HK-2 (cell line): ENCODE results near the gene METTL13.

Source experiments
- DNase-seq: peaks from one replicate; pipeline ENCODE4 v3.0.0-alpha.2; 2018; ENCODE audit not compliant: unreplicated experiment

Gene METTL13

DNA sequence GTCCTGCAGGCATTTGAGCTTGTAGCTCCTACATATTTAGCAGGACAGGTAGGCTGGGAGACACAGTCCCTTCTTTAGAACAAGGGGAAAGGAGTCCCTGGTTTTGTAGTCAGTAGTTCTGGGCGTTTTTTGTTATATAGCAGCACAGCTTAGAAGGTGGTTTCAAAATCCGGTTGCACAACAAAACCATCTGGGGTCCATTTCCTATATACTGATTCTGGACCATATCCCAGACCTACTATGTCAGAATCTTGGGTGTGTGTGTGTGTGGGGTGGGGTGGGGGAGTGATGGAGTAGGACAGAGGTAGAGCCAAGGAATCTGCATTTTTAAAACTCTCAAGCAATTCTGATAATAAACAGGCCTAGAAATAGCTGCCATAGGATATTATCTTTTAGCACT lies 21.6 kb downstream of the METTL13 start:
- DNase-seq: no peak

DNA sequence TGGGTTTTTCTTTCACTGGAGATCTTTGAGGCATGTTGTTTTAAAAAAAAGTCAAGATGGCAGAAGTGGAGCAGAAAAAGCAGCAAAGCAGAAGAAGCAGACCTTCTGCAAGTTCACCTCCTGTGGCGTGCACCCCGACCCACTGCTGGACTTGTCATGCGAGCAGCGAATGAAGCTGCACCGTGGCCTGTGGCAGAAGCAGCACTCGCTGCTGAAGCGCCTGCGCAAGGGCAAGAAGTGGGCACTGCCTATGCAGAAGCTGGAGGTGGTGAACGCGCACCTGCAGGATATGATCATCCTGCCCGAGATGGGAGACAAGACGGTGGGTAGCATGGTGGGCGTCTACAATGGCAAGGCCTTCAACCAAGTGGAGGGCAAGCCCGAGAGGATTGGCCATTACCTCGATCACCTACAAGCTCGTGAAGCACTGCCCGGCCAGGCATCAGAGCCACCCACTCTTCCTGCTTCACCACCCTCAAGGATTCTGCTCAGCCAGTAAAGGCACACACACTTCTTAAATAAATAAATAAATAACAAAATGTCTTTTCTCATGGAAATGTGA lies 22.1 kb downstream of the METTL13 start:
- DNase-seq: no peak

DNA sequence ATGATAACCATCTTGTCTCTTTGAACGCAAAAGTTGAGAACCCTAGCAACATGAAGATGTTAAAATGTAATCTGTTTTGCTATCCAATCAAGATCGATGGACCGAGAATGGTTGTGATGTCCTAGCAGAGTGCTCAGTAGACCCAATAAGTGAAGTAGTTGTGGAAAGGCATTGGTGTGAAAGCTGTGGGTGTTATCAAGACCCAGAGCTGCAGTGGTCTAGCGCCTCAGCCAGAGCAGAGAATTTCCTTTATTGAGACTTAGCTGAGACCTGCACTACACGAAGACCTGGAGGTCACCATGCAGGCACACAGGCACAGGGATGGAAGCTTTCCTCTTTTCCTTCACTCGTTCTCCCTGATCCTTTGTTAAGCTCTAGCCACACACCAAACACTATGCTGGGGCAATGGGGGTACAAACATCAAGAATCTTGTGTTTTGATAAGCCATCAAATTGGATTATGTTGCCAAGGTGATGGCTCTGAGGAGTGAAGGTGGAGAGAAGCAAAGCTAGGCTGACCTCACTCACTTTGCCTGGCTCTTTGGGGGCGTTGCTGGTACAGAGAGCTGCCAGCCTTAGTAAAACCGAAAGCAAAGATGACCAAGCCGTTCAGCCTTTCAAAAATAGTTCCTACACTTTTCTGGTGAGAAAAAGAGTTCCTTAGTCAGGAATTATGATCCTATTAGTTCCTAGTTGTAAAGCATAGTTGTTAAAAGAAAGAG lies 24.1 kb downstream of the METTL13 start:
- DNase-seq: no peak

DNA sequence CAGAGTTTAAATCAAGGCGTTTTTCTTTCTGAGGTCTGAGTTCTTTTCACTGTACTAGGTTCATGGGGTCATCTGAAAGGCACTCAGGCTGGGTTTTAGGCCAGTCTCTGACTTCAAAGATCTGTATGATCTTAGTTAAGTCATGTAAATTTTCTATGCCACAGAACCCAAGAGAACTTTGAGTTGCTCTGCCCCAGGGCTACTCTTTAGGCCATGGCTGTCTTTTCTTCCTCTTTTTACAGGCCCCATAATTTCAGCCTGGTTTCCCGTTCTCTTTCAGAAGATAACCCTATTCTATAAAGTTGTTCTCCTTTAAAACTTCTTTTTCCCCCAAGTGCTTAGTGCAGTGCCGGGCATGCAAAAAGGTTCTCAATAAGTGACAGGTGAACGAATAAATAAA lies 26.1 kb downstream of the METTL13 start:
- DNase-seq: no peak

DNA sequence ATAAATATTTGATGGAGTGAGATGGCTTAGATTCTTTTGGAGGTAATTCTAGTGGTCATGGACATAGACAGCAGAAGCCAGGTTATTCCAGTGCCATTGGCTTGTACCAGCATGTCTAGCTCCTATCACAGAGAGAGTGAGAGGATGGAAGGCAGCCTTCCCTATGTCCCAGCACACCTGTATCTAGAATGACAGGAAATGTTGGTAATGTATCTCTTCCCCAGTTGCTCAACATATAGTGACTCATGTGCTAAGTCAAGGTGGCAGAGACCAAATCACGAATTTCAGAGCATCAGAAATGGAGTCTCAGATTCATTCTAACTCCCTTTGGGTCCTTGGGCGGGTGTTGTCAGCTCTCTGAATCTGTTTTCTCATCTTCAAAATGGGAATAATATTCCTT lies 28.4 kb downstream of the METTL13 start:
- DNase-seq: no peak

DNA sequence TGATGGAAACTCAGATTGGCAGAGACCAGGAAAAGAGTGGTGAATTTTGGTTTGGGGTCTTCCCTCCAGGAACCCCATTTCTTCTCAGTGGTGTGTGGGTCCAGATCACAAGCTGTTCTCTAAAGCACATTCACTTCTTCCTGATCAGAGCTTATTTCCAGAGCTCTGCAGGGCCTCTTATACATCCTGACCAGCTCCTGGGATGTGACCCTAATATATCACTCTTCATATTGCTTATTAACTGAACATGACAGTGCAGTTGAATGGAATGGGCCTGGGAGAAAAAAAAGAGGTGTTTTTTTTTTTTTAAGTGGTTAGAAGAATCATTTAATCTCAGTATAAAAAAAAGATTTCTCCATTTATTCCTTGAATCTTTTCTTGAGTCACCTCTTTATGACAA lies 30.2 kb downstream of the METTL13 start:
- DNase-seq: no peak

DNA sequence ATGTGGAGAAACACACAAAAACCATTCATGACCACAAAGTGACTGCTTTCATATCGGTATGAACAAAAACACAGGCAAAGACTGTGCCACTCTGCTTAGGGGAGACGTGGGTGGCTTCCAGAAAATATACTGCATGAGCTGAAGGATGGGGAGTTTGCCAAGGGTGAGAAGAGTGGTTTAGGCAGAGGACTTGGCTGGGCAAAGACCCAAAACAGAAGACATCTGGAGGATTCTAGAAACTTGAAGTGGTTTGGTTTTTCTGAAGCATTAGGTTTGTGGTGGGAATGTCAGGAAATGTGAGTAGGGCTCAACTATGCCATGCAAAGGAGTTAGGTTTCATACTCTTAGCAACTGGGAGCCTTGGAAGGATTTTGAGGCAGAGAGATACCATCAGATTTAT lies 33.2 kb downstream of the METTL13 start:
- no peak for DNase-seq

DNA sequence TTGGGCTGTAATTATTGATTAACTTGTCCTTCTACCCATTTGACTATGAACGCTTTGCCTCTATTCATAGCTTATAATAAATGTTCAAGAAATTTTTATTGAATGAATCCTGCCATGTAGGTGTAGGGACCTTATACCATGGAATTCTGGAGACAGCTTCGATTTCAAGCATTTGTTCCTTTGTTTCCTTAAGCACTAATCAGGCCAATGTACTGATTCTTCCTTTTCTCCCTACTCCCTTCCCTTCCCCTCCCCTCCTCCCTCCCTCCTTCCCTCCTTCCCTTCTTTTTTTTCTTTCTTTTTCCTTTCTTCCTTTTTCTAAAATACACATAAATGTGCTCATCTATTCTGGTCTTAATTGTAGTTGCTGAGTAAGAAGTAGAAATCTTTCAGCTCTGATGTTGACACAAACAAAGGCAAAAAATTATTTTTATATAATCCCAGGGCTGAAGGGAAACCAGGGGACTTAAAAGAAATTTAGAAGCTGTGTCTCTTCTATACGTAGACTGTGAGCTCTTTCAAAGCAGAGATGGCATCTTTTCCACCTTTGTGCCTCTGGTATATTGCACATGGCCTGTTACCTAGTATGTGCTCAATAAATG lies 34.9 kb downstream of the METTL13 start:
- no peak for DNase-seq

DNA sequence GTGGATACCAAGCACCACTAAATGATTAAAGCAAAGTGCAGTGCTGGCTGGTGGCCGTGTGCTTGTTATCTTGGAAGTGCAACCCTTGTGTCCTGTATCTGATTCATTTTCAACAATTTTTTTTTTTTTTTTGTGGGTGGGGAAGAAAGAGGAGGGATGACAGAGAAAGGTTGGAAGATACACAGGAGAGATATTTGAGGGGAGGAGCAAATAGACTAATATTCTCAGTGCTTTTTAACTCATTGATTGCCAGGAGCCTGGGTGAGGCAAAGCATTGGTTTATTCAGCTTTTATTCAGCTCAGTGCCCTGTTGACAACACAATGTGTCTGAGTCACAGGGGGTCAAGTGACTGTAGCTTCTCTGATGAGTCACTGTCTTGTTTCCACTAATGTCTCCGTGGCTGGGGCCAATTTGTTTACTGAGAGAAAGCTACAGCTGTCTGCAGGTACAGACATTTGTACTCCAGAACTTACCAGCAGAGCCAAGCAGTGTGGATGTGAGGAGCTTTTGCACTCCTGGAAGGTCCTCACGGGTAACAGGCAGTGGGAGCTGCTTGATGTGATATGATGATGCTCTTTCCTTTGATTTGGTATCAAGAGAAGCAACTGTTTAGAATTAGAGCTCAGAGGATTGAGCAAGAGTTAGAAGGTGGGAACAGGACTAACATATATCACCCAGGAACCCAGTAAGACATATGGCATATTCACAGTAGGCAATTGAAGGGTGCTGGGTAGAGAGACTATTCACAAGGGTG lies 36.2 kb downstream of the METTL13 start:
- DNase-seq: peak; percentile 63

DNA sequence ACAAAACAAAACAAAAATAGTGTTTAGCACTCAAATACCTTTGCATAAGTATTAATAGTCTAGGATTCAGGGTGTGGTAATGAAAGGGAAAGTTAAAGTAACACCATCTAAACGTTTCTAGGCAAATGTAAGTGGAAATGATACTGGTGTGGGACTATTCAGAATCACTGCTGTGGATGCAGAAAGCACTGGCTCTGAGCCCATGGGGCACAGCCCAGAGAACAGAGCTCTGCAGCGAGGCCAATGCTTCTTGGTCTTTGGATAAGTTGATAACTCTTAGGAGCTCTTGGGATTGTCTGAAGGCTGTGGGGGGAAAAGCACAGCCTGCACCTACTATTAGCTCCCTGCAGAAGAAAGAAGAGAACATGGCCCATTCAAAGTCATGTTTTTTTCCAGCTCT lies 38.5 kb downstream of the METTL13 start:
- DNase-seq: no peak

DNA sequence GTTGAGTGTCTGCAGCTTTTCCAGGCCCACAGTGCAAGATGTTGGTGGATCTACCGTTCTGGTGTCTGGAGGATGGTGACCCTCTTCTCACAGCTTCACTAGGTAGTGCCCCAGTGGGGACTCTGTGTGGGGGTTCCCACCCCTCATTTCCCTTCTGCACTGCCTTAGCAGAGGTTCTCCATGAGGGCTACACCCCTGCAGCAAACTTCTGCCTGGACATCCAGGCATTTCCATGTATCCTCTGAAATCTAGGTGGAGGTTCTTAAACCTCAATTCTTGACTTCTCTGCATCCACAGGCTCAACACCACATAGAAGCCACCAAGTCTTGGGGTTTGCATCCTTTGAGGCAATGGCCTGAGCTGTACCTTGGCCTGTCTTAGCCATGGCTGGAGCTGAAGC lies 45.5 kb downstream of the METTL13 start:
- no peak for DNase-seq

DNA sequence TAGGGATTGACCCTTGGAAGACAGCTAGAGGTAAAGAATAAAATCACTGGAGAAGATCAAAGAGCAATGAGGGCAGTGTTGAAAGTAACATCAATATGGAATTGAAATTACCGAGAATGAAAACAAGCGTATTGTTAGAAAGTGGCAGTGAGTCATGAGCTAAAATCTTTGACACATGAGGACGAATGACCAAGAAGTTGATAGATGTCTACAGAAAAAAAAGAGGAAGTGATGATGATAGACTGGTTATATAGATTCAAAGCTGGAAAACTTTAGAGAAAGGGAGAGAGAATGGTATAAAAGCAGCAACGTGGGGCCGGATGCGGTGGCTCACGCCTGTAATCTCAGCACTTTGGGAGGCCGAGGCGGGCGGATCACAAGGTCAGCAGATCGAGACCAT lies 47.3 kb downstream of the METTL13 start:
- no peak for DNase-seq

DNA sequence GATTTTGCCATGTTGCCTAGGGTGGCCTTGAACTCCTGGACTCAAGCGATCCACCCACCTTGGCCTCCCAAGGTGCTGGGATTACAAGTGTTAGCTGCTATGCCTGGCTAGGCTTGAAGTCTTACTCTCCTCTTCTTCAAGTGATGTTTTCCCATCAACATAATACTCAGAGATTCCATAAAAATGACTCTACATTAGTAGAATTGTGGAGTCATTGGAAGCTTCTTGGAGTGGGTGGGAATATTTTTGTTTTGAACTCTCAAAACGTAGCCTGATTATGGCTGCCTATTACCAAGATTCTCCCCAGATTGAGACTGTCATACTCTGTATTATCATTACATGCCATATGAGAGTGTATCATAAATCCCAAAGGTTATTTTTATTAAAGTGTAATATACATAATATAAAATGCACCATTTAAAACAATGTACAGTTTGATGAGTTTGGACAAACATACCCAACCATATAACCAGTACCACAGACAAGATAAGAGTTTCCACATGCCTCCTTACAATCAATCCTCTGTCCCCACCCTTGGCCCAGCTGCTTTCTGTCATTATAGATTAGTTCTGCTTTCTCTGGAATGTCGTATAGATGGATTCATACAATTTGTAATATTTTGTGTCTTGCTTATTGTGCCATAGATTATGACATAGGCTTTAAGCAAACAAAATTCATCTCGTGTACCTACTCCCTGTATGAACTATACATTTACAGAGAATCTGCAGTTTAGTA lies 51.8 kb downstream of the METTL13 start:
- no peak for DNase-seq

DNA sequence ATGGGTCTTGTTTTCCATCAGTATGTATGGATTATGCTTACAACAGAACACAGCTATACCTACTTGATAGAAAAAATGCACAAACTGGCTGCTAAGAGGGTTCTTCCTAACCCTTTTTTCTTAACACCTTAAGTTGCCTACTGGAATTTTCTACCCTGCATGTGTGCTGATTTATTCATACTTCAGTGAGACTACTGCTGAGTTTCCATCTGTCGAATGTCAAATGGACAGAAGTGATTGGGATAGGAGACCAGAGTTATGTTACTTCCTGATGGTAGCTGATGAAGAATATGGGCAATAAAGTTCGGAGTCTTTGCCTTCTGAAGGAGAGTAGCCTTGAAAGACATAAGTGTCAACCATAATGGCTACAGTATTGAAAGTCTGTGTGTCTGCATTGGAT lies 53.4 kb downstream of the METTL13 start:
- no peak for DNase-seq

DNA sequence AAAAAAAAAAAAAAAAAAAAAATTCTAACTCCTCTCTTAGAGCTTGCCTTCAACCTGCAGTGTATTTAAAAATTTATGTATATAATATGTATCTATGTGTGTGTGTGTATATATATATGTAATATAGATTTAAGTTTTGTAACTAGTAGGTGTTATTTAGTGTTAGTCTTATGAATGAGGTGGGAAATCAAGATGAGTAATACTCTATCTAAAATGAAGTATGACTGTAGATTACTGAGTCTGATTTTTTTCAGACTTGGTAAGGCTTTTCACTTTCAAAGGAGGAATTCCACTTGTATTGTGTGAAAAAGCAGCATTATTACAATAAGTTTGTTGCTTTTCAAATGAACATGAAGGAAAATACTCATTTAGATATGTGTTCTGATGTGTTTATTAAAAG lies 54.4 kb downstream of the METTL13 start:
- DNase-seq: no peak

DNA sequence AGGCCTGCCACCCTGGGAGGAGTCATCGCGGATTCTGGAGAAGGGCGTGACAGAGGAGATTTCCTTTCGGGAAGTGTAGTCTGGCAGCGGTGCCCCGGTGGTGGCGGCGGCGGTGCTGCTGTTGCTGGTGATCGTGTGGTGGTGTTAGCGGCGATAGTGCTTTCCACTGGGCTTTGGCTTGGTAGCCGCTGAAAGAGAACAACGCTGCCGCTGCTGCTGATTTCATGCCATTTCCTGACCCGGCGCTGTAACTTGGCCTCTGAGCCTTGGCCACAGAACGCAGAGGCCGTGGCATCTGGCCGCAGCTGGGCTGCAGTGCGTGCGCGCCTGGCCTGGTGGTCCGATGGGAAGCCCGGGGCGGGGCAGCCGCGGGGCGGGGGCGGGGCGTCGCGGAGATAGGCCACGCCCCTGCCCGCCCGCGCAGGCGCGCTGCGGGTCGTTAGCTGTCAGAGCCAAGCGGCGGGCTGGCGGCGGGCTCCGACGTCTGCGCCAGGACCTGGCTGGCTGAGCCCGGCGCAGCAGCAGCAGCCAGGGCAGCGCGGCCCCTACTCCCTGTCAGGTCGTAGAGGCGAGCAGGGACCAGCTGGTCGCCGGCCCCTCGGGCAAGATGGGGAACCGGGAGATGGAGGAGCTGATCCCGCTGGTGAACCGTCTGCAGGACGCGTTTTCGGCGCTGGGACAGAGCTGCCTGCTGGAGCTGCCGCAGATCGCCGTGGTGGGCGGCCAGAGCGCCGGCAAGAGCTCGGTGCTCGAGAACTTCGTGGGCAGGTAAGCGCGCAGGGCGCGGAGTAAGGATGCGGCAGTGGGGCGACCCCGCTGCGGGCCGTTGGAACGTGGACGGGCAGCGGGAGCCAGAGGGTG lies 59.8 kb downstream of the METTL13 start, which contains the start of gene DNM3:
Gene DNM3 (plus strand): TSS at position 449 of the 861 bp plus-strand sequence. CDS start 159 bp downstream, at position 608.
- peak; percentile 90 for DNase-seq

DNA sequence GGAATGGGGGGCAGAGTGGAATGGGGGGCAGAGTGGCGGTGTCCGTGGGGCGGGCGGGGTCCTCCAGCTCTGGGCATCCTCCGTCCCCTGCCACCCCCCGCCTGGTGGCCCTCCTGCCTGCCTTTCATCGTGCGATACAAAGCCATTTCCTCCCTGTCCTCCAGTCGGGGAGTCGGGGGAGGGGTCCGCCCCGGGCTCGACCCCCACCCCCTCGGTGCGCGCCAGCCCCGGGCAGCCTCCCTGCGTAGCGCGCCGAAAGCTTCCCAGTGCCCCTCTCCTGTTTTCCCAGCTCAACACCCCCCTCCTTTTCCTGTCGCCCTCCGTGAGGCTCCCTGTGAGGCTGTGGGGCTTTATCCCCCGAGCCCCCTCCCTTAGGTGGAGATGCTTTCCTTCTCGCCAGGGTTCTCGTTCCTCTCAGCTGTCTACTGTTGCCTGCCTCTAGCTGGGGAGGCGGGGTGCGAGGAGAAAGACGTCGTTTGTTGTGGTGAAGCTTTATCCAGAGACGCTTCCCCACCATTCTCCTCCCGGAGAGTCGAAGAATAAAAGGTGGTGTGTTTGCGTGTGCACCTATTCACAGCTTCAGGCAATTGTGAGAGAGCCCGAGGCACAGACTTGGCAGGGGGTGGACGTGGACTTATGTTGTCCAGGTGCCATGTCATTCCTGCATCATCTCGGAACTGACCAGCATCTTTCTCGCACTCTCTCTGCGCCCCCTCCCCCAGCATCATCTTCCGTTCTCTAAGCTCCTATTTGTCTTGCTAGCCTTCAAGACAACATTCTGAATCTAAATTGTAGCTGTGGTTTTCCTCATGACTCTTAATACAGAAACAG lies 60.7 kb downstream of the METTL13 start:
- no peak for DNase-seq

DNA sequence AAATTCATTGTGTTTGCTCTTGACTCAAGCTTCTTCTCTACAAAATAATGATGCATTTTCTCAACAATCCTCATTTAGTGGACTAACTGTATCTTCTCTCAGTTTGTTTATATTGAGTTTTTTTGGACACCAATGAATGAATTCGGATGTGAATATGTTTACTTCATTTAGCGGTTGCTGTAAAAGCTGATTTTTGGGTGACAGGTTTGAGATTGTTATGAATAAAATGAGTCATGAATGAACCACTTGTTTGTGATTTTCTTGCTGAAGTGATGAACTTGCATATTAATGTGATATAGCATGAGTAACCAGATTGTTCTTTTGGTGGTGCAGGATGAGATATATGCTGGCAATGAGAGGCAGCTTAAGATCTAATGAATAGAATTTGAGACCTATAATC lies 62.9 kb downstream of the METTL13 start:
- no peak for DNase-seq

DNA sequence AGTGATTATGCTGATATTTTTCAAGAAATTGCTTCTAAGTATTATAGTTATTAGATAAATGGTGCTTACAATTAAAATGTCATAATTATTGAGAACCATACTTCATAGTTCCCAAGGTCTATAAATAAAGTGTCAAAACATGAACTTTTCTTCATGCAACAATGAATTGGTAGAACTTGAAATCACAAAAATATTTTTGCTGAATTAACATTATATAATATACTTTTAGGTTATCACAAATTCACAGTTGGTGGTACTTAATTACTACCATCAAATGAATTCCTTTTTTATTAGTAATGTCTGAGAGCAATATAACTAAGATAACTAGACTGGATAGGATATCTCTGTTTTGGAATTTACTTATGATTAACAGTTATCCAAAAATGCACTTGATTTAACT lies 64.5 kb downstream of the METTL13 start:
- DNase-seq: no peak
